GM12865 (cell line): ENCODE results near the gene CACNA2D2.

Source experiments
- DNase-seq: peaks from one replicate; pipeline ENCODE4 v3.0.0; 2010; ENCODE audit warnings: low read depth
- H3K4me3 ChIP-seq: 2 replicates; pipeline ENCODE4 v1.5.1; 2011; ENCODE audit warnings: mild to moderate bottlenecking, low read depth, low read length, control low read depth
- CTCF ChIP-seq: IDR thresholded peaks from 2 replicates; pipeline ENCODE4 v1.5.1; 2011; ENCODE audit warnings: low read length, control low read depth, low read depth, inconsistent platforms; ENCODE audit not compliant: insufficient read depth; ENCODE audit errors: missing control alignments

Gene CACNA2D2

GRCh38 chr3:50545781-50546180 is 42.3 kb upstream of the CACNA2D2 start:
- DNase-seq = no peak
- no peak overlapping the region for H3K4me3 ChIP-seq
- no peak for TF ChIP-seq CTCF

- peak; percentile 48 for DNase-seq
- H3K4me3 ChIP-seq = no peak overlapping the region
- TF ChIP-seq CTCF = peak; percentile 87
Observed at GRCh38 chr3:50542177-50543034, 39.0 kb upstream of the CACNA2D2 start.

DNA sequence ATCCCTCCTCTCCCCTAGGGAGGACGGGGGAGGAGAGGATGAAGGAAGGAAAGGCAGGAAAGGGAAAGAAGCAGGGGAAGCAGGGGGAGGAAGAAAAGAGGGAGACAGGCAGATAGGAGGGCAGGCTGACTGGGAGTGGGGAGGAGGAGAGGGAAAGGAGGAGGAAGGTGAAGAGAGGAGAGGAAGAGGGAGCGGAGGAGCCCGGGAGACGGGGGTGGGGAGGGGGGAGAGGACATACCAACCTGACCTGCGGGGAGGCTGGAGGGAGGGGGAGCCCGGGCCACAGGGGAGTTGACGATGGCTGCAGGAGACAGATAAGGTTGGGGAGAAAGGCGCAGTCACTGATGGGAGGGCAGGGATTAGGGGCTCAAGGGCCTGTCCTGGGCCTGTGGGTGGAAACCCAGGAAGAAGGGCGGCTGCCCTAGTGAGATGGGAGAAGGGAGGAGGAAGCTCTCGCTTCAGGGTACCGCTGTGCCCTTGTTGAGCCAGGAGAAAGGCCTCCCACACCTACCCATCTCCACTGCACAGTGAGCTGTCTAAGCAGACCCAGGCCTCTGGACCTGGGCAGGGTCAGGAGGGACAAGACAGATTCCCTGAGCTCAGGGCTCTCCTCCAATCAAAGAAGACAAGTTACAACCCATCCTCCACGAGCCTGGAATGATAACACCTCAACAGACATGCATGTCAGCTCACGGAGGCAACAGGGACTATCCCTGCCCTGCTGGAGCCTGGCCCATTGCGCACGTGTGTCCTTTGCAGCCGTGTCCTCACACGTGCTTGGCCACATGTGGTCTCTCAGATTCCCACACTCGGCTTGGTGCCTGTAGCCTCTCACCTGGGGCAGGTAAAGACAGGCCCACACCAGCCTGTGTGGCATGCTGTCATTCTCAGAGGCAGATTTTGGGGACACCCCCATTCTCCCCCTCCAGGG is 36.2 kb upstream of the CACNA2D2 start:
- DNase-seq = no peak
- no peak for TF ChIP-seq CTCF

GRCh38 chr3:50537421-50538129 is 34.1 kb upstream of the CACNA2D2 start:
- TF ChIP-seq CTCF = no peak
- H3K4me3 ChIP-seq = no peak overlapping the region
- DNase-seq = no peak

More for the DNA sequence above, 36.2 kb upstream of the CACNA2D2 start:
- H3K4me3 ChIP-seq = no peak overlapping the region

DNA sequence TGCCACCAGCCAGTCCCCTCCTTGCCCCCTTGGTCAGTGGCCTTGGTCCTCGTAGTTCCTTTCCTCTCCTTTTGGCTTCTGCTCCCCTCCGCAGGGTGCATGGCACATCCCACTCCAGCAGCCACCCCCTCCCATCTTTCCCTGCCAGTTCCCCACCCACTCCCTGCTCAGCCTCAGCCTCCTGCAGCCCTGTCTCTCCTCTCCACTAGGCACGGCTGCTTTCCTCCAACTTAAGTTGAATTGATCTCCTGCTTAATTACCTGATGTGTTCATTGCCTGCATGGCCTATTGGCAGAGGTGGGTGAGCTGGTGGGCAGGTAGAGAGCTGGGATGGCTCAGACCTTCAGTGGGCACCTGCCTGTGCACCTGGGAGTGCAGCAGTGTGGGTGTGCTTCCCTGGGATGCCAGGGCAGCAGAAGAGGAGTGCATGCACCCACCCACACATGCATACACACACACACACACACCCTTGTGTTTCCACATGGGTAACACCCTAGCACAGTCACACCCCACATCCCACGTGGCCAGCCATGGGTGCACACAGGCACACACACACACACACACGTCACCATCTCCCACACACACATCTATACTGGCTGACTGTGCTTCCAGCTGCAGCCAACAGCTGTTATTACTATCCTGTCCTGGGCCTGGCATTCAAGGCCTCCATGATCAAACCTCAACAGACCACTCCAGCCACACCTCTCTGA is 33.2 kb upstream of the CACNA2D2 start:
- no peak for TF ChIP-seq CTCF
- H3K4me3 ChIP-seq = no peak overlapping the region
- no peak for DNase-seq
